HT-29 (cell line): ENCODE measurements around the gene MRTFA. TPM values are rescaled to one million over a fixed set of nuclear protein-coding genes. Genes with fewer than 3 reads are reported as not detected.

Source experiments
- DNase-seq: peaks from one replicate; pipeline ENCODE4 v3.0.0-alpha.2; 2015; ENCODE audit warnings: low spot score
- total RNA-seq: library from RNA; depleted of rRNA; stranded (reverse); fragments of >200 nt; shearing (Covaris generic); gene quantifications from 2 replicates; pipeline ENCODE4 v1.2.3, GENCODE V29; 2014

Gene MRTFA
- total RNA-seq, 1 experiment from 2014 or later: 26.1 TPM

DNA sequence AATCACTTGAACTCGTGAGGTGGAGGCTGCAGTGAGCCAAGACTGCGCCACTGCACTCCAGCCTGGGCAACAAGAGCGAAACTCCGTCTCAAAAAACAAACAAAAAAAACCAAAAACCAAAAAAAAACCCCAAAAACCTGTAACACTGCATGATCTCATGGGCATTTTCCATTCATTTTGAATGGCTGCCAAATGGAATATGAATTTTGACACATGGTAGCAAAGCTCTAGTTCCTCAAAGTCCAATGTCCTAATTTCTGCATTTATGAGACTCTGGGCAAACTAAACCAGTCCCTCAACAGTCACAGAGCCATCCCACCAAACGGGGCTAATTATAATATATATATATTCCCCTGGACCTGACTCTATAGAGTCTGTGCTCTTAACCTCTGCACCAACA lies 204.4 kb downstream of the MRTFA start:
- no peak for DNase-seq

DNA sequence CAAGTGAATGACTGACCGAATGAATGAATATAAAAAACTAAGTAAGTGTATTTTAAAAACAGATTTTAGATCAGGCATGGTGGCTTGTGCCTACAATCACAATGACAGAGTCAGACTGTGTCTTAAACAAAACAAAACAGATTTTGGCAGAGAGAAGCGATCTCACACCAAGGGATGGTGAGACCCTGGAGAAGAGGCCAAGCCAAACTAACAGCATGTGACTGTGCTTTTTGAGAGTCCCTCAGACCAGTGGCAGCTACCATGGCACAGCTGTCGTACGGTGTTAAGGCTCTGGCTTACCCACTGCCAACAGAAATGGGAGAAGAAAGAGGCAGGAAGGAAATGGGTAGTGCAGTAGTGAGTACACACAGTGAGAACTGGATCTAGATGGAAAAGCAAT lies 205.5 kb downstream of the MRTFA start:
- no peak for DNase-seq

- DNase-seq: no peak
These were observed 207.0 kb downstream of the MRTFA start for GRCh38 chr22:40429481-40429880.

DNA sequence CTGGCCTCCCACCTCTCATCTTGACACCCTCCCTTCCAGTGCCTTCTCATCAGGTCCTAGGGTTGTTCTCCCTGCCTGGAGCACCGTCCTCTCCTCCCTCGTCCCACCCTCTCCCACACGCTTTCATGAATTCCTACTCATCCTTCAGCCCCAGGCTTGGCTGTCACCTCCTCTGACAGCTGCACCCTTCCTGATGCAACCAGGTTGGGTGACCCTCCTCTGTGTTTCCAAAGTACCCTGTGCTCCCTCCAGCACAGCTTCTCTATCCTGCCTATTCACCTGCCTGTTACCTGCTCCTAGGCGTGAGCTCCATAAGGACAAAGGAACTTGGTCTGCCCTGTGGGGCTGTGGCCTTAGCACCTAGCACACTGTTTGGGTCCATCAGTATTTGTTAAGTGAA lies 207.7 kb downstream of the MRTFA start:
- no peak for DNase-seq

- no peak for DNase-seq
These were observed 209.8 kb downstream of the MRTFA start for GRCh38 chr22:40426594-40427333.

GRCh38 chr22:40425082-40425481 lies 211.4 kb downstream of the MRTFA start:
- no peak for DNase-seq

DNA sequence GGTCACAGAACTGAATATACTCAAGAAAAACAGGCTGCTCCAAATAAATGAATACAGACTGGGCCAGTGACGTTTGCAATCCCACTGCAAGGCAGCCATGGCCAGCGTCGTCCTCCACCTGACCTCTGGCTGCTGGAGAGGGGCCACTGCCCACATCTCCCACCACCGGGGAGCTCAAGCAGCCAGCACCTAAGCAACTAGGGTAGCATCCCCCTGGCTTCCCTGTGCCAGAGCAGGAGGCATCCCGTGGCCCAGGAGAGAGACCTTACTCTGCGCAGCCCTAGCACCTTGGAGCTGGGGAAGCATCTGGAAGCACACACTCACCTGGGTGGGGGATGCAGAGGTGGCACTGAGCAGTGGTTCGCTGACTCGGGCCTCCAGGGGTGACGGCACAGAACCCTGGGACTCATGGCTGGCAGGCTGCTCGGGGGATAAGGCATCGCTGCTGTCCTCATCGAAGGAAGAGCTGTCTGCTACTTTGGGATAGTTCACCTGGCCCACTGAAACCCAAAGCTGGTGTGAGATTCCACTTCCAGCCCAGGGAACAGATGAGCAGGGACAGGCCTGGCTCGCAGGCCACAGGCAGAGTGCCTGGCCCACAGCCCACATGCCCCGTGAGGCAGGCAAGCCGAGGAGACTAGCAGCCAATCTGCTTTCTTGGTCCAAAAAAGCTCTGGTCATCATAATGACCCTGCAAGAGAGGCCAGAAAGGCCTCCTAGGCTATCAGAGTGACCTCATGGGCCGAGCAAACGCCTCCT lies 212.5 kb downstream of the MRTFA start:
- no peak for DNase-seq

GRCh38 chr22:40423310-40423688 lies 213.2 kb downstream of the MRTFA start:
- no peak for DNase-seq

DNA sequence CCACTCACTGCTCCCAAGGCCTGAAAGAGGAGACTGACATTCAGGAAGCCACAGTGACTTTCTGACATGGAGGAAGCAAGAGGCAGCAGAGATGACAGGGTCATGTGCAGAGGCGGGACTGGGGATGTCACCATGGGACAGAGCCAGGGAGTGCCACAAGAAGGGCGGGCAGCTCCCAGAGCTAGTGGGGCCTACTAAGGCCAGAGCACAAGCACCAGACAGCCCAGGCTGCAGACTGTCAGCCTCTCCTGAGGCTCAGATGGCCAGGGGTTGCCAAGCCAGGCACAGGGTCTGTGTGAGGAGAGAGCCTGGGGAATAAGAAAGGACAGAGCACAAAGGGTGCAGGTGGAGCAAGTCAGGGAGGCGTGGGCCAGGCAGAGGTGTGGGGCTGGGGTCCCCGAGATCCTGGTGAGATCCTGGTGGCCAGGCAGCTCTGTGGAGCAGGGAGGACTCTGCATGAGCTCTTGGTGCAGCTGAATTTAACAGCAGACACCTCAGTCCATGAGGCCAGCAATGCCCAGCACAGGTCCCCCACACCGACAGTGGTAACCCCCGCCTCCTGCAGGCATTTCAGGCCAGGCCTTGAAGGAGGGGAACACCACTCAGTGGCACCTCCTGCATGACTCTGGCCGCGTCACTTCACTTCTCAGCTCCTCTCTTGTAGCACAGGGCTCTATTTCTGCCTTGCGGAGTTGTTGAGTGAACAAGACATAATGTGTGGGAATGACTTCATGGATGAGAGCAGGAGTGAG lies 213.8 kb downstream of the MRTFA start:
- DNase-seq: no peak

- no peak for DNase-seq
These were observed 214.6 kb downstream of the MRTFA start for GRCh38 chr22:40421941-40422340.

DNA sequence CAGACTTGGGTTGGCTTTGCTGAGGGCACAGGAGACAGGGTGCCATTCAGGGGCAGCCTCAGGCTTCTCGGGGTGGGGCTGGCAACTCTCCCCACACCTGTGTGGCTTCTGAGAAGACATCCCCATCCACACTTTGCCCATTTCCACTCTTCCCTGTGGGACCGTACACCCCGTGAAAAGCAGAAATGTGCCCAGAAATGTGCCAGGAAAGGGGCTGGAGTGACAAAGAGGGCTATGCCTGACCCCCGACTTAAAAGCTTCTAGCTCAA lies 215.5 kb downstream of the MRTFA start:
- no peak for DNase-seq

DNA sequence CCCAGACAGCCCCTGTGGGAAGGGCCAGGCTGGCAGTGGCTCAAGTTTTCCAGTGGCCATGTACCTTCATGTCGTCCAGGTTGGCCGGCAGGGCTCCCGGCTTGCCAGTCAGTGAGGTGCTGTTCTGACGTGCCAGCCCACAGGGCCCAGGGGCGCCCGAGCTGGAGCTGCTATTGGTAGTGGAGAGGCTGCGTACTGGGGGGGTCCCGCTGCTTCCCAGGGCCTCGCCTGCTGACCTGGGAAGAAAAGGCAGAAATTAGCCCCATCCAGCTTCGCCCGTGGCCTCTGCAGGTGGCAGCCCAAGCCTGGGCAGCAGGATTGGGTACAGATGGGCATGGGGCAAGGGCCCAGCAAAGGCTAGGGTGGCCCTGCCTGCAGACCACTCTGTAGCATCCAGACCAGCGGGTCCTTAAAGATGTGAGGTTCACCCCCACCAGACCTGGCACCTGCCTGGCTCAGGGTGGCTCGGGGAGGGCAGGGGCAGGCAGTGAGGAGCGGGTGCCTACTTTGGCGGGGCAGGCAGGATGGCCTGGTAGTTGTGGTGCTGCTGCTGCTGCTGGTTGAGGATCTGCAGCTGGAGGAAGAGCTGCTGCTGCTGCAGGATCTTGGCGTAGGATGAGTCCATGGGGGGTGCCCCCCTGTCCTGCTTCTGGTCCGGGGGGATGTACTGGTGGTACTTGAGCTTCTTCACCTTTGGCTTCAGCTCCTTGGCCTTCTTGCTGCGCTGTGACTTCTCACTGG lies 216.0 kb downstream of the MRTFA start:
- DNase-seq: no peak

- DNase-seq: no peak
These were observed 216.8 kb downstream of the MRTFA start for GRCh38 chr22:40419718-40420117.

DNA sequence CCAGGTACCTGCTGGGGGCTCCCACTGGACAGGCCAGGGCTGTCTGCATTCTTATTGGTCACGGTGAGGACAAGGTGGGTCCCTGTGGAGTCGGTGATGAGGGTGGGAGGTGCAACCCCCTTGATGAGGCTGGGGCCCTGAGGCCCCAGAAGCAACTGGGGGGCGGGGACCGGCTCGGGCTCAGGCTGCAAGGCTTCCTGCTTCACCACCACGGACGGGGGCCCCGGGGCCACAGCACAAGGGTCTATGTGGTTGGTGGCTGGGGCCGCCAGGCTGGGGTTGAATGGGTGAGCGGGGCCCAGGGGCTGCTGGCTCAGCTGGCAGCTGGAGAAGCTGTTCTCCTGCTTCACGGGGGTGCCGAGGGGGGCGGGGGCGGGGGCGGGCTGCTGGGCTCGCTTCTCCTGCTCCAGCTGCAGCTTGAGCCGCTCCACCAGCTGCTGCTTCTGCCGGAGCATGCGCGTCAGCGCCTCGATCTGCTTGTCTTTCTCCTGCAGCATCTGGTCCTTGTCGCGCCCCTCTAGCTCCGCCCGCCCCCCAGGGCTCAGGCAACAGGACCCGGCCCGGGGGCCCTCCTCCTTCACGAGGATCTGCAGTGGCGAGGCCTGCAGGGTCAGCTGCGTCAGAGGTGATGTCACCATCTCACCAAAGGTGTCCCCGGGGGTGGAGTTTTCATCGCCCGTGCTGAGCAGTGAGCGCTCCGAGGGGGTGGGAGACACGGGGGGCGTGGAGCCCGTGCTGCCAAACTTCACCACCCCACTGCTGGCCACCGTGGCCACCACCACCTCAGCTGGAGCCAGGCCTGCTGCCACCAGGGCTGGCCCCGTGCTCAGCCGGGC lies 217.9 kb downstream of the MRTFA start:
- DNase-seq: no peak

DNA sequence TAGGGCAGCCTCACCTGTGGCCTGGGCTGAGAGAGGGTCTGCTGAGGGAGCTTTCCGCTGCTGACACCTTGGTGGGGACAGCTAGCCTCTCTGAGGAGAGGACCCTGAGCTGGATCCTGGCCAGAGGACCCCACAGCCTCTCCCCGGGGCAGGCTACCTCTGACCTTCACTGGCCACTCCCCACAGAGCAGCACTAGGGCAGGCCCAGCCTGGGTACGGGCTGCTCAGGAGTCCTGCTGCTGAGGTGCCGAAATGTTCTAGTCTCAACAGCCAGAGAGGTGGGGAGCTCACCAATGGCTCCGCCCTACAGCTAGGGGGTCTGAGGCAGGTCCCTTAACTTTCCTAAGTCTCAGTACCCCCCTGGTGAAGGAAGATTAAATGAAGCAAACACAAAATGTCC lies 218.6 kb downstream of the MRTFA start:
- DNase-seq: no peak

- no peak for DNase-seq
These were observed 219.5 kb downstream of the MRTFA start for GRCh38 chr22:40417041-40417440.

DNA sequence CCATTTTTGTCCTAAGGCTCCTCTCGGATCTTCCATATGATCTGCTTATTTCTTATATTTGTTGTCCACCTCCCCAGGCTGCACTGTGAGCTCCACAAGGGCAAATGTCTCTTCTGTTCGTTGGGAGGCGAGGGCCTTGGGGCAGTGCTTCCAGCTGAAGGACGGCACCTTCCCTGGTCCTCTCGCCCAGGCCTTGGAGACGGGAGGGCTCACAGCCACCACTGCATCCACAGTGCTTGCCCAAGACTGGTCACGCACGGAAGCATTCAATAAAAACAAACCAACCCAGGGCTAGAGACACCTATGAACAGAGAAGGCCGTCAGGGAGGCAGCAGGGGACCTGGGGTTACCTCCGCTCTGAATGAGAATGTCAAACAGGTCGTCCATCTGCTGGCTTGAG lies 219.9 kb downstream of the MRTFA start:
- no peak for DNase-seq

DNA sequence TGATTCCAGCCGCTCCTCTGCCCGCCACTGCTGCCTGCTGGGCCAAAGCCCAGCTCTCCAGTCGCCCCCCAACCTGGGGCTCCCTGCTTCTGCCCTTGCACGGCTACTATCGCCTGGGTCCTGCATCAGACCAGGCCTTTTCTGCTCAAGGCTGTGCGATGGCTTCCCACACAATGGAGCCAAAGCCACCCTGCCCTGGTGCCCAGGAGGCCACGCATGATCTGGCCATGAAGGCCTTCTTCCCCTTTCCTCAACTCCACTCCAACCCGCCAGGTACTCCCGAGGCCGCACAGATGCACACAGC lies 220.3 kb downstream of the MRTFA start:
- DNase-seq: no peak

DNA sequence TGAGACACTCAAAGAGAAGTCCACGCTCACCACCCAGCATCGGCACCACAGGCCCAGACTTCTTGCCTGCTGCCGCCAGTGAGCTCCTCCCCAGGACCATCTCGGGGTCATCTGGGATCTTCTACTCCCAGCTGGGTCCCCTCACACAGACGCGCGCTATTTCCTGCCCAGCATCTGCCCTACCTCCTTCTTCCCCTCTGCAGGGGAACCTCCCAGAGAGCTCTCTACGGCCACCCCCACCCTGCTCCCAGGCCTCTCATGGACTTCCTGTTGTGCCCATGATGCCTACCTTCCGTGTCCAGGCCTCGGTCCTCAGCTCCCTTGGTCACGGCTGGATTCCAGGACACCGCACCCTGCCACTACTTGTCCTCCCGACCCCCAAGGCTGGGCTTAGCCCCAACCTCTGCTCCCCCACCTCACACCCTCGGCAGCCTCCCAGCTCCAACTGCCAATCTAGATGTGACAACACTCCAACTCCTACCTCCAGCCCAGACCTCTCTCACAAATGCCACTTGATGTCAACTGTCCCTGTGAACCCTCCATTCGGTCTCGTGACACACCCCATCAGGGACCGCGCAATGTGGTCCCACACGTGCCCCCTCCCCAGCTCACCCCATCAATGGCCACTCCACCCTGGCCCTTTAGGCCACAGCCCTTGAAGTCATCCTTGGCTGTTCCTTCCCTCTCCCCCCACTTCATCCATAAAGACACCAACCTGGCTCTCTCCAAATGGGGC lies 220.8 kb downstream of the MRTFA start:
- no peak for DNase-seq

- no peak for DNase-seq
These were observed 221.5 kb downstream of the MRTFA start for GRCh38 chr22:40414838-40415505.
